ENCODE measurements around the gene AGPAT4.

GRCh38 chr6:161169035-161169434 lies 104.8 kb downstream of the AGPAT4 start:
- TF ChIP-seq CTCF (IDR thresholded peaks at IDR 0.05), result no peak
- TF ChIP-seq POLR2A (IDR thresholded peaks at IDR 0.05), result no peak
- TF ChIP-seq POLR2AphosphoS5 (IDR thresholded peaks at IDR 0.05), result no peak
- no peak for TF ChIP-seq EP300 (IDR thresholded peaks at IDR 0.05)
